ENCODE results near the gene WDFY4.

DNA sequence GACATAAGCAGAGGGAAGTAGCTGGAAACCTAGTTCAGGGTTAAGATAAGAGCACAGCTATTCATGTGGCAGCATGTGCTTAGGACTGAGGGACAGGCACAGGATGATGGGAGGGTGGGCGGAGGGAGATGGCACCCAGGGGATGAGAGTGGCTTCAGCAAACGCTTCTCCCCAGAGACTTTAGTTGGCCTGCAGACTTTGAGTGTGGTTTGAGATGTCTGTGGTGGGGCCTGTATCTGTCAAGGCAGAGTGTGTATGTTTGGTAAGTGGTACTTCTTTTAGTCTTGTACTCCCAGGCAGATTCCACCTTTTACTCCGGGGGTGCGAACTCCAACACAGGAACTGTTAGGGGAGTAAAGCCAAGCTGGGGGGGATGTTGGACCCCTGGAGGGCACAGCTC is 88.9 kb downstream of the WDFY4 start:
- TF ChIP-seq, protein P1, sequence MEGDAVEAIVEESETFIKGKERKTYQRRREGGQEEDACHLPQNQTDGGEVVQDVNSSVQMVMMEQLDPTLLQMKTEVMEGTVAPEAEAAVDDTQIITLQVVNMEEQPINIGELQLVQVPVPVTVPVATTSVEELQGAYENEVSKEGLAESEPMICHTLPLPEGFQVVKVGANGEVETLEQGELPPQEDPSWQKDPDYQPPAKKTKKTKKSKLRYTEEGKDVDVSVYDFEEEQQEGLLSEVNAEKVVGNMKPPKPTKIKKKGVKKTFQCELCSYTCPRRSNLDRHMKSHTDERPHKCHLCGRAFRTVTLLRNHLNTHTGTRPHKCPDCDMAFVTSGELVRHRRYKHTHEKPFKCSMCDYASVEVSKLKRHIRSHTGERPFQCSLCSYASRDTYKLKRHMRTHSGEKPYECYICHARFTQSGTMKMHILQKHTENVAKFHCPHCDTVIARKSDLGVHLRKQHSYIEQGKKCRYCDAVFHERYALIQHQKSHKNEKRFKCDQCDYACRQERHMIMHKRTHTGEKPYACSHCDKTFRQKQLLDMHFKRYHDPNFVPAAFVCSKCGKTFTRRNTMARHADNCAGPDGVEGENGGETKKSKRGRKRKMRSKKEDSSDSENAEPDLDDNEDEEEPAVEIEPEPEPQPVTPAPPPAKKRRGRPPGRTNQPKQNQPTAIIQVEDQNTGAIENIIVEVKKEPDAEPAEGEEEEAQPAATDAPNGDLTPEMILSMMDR (IDR thresholded peaks at IDR 0.05) = no peak
- TF ChIP-seq POLR2AphosphoS5 (IDR thresholded peaks at IDR 0.05) = no peak
- no peak for TF ChIP-seq POLR2A (IDR thresholded peaks at IDR 0.05)
- no peak for TF ChIP-seq EP300 (IDR thresholded peaks at IDR 0.05)

Measured in gastroesophageal sphincter (tissue), 3 donors.